Measurements from ENCODE around the gene FPGS. TPM values are rescaled to one million over a fixed set of nuclear protein-coding genes. Genes with fewer than 3 reads are reported as not detected.

Gene FPGS
- polyA plus RNA-seq, 4 donors: 36.3 to 50.7 (median 40.0) TPM

- DNase-seq (ENCODE audit: low read depth in 4 of 4, low spot score in 3 of 4): no peak
These were observed 7.1 kb downstream of the FPGS start for GRCh38 chr9:127809540-127810377.

DNA sequence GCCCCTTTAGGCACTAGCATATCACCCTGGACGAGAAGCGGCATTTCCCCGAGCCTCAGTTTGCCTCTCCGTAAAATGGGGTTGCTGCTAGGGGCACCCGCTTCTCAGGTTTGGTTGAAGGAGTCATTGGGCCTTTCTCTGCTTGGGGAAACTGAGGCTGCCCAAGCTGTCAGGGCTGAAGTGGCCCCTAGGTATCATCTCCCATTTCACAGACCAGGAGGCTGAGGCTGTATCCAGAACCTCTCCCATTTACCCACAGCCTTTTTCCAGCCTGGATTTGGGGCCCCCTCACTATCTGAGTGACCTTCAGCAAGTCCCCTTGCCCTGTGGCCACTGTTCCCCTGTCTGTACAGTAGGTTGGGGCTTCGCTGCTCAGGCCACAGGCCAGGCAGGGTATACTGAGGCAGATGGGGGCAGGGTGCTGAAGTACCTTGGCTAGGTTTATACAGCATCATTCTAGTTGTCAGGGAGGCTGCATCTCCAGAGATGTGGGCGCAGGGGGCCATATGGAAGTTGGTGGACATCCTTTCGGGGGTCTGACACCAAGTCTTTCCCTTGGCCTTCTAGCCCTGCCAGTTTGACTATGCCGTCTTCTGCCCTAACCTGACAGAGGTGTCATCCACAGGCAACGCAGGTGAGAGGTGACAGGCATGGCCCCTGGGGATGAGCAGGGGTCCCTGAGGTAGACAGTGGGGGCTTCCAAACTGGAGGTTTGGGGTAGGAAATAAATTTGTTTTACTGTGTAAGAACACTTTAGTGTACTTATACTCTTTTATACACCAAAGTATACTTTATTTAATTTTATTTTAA, 7.9 kb downstream of the FPGS start:
- DNase-seq (ENCODE audit: low read depth in 4 of 4, low spot score in 3 of 4): no peak

DNA sequence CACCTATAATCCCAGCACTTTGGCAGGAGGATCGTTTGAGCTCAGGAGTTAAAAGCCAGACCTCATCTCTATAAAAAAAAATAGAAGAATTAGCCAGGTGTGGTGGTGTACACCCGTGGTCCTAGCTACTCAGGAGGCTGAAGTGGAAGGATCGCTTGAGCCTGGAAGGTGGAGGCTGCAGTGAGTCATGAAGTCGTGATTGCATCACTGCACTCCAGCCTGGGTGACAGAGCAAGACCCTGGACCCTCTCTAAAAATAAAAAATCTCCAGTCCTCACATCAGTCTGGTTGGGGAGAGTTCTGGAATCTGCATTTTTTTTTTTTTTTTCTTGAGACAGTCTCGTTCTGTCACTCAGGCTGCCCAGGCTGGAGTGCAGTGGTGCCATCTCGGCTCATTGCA, 9.3 kb downstream of the FPGS start:
- no peak for DNase-seq (ENCODE audit: low read depth in 4 of 4, low spot score in 3 of 4)

GRCh38 chr9:127812936-127813675, 10.4 kb downstream of the FPGS start:
- no peak for DNase-seq (ENCODE audit: low read depth in 4 of 4, low spot score in 3 of 4)

DNA sequence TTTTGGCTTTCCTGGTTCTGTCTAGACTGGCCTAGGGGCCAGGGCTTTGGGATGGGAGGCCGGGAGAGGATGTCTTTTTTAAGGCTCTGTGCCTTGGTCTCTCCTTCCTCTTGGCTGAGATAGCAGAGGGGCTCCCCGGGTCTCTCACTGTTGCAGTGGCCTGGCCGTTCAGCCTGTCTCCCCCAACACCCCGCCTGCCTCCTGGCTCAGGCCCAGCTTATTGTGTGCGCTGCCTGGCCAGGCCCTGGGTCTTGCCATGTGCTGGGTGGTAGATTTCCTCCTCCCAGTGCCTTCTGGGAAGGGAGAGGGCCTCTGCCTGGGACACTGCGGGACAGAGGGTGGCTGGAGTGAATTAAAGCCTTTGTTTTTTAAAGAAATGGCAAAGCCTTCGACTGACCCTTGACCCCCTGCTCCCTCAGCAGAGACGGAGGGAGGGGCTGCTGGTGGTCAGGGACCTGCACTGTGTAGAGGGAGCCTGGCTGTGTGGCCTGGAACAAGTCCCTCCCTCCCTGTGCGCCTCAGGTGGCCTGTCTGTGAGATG, 11.1 kb downstream of the FPGS start:
- no peak for DNase-seq (ENCODE audit: low read depth in 4 of 4, low spot score in 3 of 4)

DNA sequence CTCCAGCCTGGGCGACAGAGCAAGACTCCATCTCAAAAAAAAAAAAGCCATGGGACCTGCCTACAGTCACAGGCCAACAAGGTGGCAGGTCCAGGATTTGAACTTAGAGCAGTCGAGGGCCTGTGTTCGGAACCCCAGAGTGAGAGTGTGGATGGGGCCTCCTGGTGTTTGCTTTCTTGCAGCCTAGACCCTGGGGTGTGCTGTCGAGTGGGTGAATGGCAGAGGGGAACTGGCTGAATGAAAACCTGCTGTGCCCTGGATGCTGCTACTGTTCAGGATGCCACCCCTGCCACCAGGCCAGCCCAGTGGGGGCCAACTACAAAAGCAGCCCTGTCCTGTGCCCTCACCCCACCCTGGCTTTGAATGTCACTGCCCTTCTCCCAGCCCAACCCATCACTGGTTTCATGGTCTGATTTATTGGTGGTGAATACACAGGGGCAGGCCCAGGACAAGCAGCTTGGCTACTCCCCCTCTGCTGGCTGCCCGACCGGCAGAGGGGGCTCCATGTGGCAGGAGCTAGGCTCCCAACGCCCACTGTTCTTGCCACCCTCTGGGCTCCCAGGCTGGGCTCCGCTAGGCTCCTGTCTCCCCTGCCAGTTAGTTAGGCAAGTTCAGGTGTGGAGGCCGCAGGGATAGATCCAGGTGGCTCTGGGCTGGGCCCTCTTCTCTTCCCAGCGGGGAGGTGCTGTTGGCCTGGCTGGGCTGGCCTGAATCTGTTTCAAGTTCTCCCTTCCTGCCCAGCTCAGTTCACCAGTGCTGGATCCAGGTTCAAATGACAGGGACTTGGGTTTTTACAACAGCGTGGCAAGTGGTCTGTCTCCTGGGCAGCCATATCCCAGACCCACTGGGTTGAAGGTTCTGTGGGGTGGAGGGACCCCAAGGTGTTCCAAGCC, 12.2 kb downstream of the FPGS start:
- no peak for DNase-seq (ENCODE audit: low read depth in 4 of 4, low spot score in 3 of 4)

- DNase-seq (ENCODE audit: low read depth in 4 of 4, low spot score in 3 of 4): no peak
These were observed 13.1 kb downstream of the FPGS start for GRCh38 chr9:127815512-127816361.

DNA sequence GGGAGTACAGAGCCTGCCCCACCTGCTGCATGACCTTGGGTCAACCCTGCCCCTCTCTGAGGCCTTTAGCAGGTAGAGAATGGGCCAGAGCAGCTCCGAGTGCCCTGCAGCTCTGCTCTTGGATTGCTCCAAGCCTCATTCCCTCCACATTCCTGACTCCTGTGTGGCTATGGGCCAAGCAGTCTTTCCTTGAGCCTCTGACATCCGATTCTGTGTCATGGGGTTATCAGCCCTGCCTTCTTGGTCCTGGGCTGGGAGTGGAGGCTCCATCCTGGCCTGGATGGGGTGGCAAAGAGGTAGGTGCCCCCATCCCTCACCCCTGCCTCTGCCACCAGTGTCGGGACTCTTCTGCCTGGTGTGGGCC, 13.7 kb downstream of the FPGS start:
- DNase-seq (ENCODE audit: low read depth in 4 of 4, low spot score in 3 of 4): no peak

DNA sequence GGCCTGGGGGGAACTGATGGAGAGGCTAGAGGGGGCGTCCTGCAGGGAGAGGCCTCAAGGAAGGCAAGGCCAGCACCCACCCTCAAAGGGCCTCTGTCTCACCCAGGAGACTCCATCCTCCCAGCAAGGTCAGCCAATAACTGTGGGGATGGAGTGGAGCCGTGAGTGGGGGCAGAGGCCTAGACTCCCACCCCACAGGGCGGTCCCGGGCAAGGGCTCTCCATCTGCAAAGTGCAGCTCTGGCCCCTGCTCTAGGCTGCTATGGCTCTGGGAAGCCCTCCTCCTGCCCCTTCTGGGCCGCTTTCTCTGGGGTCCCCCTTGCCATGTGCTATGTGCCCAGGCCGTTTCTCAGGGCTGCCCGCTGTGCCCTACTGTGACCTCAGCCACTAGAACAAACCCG, 14.0 kb downstream of the FPGS start:
- DNase-seq (ENCODE audit: low read depth in 4 of 4, low spot score in 3 of 4): no peak

- no peak for DNase-seq (ENCODE audit: low read depth in 4 of 4, low spot score in 3 of 4)
These were observed 15.3 kb downstream of the FPGS start for GRCh38 chr9:127817881-127818434.

- DNase-seq (ENCODE audit: low read depth in 4 of 4, low spot score in 3 of 4): no peak
These were observed 15.9 kb downstream of the FPGS start for GRCh38 chr9:127818574-127818973.

- DNase-seq (ENCODE audit: low read depth in 4 of 4, low spot score in 3 of 4): no peak
These were observed 19.4 kb downstream of the FPGS start for GRCh38 chr9:127822108-127822507.

GRCh38 chr9:127825319-127826051, 22.8 kb downstream of the FPGS start:
- no peak for DNase-seq (ENCODE audit: low read depth in 4 of 4, low spot score in 3 of 4)

DNA sequence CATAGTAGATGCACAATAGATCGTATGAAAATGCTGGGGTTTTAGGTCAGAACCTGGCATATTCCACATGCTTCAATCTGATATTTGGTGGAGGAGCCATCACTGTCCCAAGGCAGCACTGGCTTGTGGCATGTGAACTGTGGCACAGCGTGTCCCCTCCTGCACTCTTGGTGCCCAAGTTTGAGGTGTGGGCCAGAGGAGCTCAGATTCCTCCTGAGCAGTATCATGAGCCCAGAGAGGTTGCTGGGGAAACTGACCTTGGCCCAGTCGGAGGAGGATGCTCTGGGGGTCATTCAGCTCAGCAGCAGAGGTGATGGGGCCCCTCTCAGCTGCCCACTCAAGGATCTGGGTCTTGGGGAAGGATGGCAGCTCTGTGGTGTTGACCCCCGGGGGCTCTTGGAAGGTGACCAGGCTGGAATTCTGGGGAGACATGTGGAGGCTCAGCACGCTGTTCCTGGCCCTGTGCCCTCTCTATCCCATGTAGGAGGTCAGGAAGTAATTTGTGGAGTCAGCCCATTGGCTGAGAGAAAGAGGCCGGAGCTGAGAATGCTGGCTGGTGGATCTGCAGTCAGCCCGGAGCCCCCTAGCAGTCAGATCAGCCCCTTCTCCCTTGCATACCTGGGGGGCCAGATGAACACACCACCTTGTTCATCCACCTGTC, 23.7 kb downstream of the FPGS start:
- DNase-seq (ENCODE audit: low read depth in 4 of 4, low spot score in 3 of 4): no peak

- peak; percentile 70 to 76 (median 74) for DNase-seq (ENCODE audit: low read depth in 4 of 4, low spot score in 3 of 4)
These were observed 25.8 kb downstream of the FPGS start for GRCh38 chr9:127828262-127829031.

- no peak for DNase-seq (ENCODE audit: low read depth in 4 of 4, low spot score in 3 of 4)
These were observed 26.7 kb downstream of the FPGS start for GRCh38 chr9:127829205-127829906.
